Skeletal muscle satellite cell (primary cell): ENCODE measurements around the gene RNF44. TPM values are rescaled to one million over a fixed set of nuclear protein-coding genes. Genes with fewer than 3 reads are reported as not detected.
"Not testable (repeated sequence)": the region's sequence is repeated elsewhere in the genome, so short reads cannot be mapped to it uniquely, and the experiment has no call there.

Source experiments
- H3K27me3 ChIP-seq: 2 replicates; pipeline ENCODE4 v1.7.0; 2013; ENCODE audit warnings: low read length; ENCODE audit not compliant: control insufficient read depth, insufficient read depth
- H3K36me3 ChIP-seq: 2 replicates; pipeline ENCODE4 v1.7.0; 2013; ENCODE audit warnings: mild to moderate bottlenecking, control low read depth, low read length; ENCODE audit not compliant: insufficient read depth
- H3K4me1 ChIP-seq: 2 replicates; pipeline ENCODE4 v1.7.0; 2013; ENCODE audit warnings: low read length; ENCODE audit not compliant: control insufficient read depth, insufficient read depth
- H3K4me2 ChIP-seq: 2 replicates; pipeline ENCODE4 v1.7.0; 2013; ENCODE audit warnings: mild to moderate bottlenecking, low read length
- H3K4me3 ChIP-seq: 2 replicates; pipeline ENCODE4 v1.7.0; 2013; ENCODE audit warnings: low read length
- H3K9ac ChIP-seq: 2 replicates; pipeline ENCODE4 v1.7.0; 2013; ENCODE audit warnings: mild to moderate bottlenecking, low read depth, low read length, moderate library complexity
- H3K9me3 ChIP-seq: replicated peaks from 2 replicates; pipeline ENCODE4 v1.7.0; 2013; ENCODE audit warnings: mild to moderate bottlenecking, control low read depth, low read length
- small RNA-seq: library from RNA; depleted of rRNA; stranded (forward); fragments of <200 nt; gene quantifications from one replicate; pipeline ENCODE3, GENCODE V24; 2012

The RNF44 gene

GRCh38 chr5:176487160-176487559 lies 50.0 kb downstream of the RNF44 start:
- H3K4me2 ChIP-seq, H3K4me1 ChIP-seq, H3K9ac ChIP-seq, H3K27me3 ChIP-seq, H3K9me3 ChIP-seq, H3K4me3 ChIP-seq: not testable (repeated sequence)
- peaks cover 63% of the 10 kb centered on the region for H3K36me3 ChIP-seq

- Histone ChIP-seq H3K36me3 (peaks cover 63% of the 10 kb centered on the region), H3K9ac (no peak overlapping the region), H3K4me2 (no peak overlapping the region), H3K4me1 (peaks cover 3% of the 10 kb centered on the region), H3K4me3 (no peak overlapping the region), H3K9me3 (no peaks in the 10 kb centered on the region), H3K27me3 (no peaks in the 10 kb centered on the region)
Observed at GRCh38 chr5:176486189-176486757, 50.9 kb downstream of the RNF44 start.

- Histone ChIP-seq H3K4me3 (no peak overlapping the region), H3K36me3 (peaks cover 61% of the 10 kb centered on the region), H3K4me2 (no peak overlapping the region), H3K4me1 (no peaks in the 10 kb centered on the region), H3K9ac (no peak overlapping the region), H3K27me3 (no peaks in the 10 kb centered on the region), H3K9me3 (no peaks in the 10 kb centered on the region)
Observed at GRCh38 chr5:176485176-176485575, 52.0 kb downstream of the RNF44 start.

DNA sequence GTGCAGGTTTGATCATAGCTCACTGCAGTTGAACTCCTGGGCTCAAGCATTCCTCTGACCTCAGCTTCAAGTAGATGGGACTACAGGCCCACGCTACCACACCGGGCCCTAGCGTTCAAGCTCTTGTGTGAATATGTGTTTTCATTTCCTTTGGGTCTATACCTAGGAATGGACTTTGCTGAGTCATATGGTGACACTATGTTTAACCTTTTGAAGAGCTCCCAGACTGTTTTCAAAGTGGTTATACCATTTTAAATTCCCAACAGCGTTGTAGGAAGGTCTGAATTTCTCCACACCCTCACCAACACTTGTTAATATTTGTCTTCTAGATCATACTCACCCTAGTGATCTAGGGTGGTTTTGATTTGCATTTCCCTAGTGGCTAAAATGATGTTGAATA lies 55.5 kb downstream of the RNF44 start:
- no peak overlapping the region for H3K4me3 ChIP-seq
- H3K27me3 ChIP-seq: no peaks in the 10 kb centered on the region
- no peaks in the 10 kb centered on the region for H3K9me3 ChIP-seq
- H3K4me2 ChIP-seq: no peak overlapping the region
- H3K36me3 ChIP-seq: peaks cover 56% of the 10 kb centered on the region
- no peak overlapping the region for H3K9ac ChIP-seq
- H3K4me1 ChIP-seq: no peaks in the 10 kb centered on the region

Small RNAs within 50 kb of the gene (small RNA-seq; reads per million reads assigned to genes)
- gene RF00019 (not detected), gene RN7SL684P (not detected)
